ENCODE data around the gene FAM227B. TPM values are rescaled to one million over a fixed set of nuclear protein-coding genes. Genes with fewer than 3 reads are reported as not detected.

Gene FAM227B
- total and polyA plus RNA-seq, 2 of the 13 experiments (the other 11 are each of a cell fraction or from before 2014, with no cell fraction given) = 1.9 to 2.6 TPM

DNA sequence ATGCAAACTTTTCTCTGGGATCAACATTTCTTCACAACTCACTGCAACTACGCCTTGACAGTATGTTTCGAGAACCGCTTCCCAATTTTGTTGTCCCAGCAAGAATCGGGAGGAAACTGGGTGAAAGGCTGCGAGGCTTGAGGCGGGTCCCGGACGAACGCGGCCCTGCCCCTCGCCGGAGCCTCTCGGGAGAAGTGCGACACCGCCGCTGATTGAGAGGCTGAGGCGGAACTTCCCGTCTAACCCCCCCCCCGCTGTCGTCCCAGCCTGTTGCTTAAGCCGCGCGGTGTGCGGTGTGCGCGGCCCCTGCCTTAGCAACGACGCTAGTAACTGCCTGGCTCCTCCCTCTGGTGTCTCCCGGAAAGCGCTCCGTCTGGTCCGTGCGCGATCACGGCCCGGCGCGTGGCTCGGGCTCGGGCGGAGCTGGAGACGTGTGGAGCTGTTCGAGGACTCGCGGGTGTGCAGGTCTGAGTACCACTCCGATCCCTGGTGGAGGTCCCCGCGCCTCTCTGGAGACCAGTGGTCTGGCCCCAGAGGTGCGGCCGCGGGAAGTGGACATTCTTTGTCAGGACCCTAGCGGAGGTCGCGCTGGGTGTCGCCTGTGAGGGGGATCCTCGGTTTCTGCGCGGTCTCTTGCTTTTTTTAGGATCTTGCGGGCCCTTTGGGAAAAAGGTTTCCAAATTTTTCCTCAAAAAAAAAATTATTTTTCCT is at the start of gene FAM227B, which contains the start of gene DTWD1 (continued):
- TF ChIP-seq, protein P1, sequence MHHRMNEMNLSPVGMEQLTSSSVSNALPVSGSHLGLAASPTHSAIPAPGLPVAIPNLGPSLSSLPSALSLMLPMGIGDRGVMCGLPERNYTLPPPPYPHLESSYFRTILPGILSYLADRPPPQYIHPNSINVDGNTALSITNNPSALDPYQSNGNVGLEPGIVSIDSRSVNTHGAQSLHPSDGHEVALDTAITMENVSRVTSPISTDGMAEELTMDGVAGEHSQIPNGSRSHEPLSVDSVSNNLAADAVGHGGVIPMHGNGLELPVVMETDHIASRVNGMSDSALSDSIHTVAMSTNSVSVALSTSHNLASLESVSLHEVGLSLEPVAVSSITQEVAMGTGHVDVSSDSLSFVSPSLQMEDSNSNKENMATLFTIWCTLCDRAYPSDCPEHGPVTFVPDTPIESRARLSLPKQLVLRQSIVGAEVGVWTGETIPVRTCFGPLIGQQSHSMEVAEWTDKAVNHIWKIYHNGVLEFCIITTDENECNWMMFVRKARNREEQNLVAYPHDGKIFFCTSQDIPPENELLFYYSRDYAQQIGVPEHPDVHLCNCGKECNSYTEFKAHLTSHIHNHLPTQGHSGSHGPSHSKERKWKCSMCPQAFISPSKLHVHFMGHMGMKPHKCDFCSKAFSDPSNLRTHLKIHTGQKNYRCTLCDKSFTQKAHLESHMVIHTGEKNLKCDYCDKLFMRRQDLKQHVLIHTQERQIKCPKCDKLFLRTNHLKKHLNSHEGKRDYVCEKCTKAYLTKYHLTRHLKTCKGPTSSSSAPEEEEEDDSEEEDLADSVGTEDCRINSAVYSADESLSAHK (CRISPR knock-in tag; IDR thresholded peaks at IDR 0.05; ENCODE audit: borderline replicate concordance) = peak; percentile 88; the same call in 1 of the 2 replicates
- TF ChIP-seq, protein P2, sequence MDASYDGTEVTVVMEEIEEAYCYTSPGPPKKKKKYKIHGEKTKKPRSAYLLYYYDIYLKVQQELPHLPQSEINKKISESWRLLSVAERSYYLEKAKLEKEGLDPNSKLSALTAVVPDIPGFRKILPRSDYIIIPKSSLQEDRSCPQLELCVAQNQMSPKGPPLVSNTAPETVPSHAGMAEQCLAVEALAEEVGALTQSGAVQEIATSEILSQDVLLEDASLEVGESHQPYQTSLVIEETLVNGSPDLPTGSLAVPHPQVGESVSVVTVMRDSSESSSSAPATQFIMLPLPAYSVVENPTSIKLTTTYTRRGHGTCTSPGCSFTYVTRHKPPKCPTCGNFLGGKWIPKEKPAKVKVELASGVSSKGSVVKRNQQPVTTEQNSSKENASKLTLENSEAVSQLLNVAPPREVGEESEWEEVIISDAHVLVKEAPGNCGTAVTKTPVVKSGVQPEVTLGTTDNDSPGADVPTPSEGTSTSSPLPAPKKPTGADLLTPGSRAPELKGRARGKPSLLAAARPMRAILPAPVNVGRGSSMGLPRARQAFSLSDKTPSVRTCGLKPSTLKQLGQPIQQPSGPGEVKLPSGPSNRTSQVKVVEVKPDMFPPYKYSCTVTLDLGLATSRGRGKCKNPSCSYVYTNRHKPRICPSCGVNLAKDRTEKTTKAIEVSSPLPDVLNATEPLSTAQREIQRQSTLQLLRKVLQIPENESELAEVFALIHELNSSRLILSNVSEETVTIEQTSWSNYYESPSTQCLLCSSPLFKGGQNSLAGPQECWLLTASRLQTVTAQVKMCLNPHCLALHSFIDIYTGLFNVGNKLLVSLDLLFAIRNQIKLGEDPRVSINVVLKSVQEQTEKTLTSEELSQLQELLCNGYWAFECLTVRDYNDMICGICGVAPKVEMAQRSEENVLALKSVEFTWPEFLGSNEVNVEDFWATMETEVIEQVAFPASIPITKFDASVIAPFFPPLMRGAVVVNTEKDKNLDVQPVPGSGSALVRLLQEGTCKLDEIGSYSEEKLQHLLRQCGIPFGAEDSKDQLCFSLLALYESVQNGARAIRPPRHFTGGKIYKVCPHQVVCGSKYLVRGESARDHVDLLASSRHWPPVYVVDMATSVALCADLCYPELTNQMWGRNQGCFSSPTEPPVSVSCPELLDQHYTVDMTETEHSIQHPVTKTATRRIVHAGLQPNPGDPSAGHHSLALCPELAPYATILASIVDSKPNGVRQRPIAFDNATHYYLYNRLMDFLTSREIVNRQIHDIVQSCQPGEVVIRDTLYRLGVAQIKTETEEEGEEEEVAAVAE (CRISPR knock-in tag; IDR thresholded peaks at IDR 0.05; ENCODE audit: borderline replicate concordance) = peak; percentile 94
- TF ChIP-seq HHEX (CRISPR knock-in tag; IDR thresholded peaks at IDR 0.05) = no peak
- peak; percentile 91; the same call in 1 of the 2 replicates for TF ChIP-seq REL (CRISPR knock-in tag; conservative IDR thresholded peaks at IDR 0.05)
- no peak for TF ChIP-seq SATB2 (CRISPR knock-in tag; IDR thresholded peaks at IDR 0.05)
- peak; percentile 90; the same call in 1 of the 2 replicates for TF ChIP-seq ZNF546 (CRISPR knock-in tag; conservative IDR thresholded peaks at IDR 0.05)
- TF ChIP-seq, protein P3, sequence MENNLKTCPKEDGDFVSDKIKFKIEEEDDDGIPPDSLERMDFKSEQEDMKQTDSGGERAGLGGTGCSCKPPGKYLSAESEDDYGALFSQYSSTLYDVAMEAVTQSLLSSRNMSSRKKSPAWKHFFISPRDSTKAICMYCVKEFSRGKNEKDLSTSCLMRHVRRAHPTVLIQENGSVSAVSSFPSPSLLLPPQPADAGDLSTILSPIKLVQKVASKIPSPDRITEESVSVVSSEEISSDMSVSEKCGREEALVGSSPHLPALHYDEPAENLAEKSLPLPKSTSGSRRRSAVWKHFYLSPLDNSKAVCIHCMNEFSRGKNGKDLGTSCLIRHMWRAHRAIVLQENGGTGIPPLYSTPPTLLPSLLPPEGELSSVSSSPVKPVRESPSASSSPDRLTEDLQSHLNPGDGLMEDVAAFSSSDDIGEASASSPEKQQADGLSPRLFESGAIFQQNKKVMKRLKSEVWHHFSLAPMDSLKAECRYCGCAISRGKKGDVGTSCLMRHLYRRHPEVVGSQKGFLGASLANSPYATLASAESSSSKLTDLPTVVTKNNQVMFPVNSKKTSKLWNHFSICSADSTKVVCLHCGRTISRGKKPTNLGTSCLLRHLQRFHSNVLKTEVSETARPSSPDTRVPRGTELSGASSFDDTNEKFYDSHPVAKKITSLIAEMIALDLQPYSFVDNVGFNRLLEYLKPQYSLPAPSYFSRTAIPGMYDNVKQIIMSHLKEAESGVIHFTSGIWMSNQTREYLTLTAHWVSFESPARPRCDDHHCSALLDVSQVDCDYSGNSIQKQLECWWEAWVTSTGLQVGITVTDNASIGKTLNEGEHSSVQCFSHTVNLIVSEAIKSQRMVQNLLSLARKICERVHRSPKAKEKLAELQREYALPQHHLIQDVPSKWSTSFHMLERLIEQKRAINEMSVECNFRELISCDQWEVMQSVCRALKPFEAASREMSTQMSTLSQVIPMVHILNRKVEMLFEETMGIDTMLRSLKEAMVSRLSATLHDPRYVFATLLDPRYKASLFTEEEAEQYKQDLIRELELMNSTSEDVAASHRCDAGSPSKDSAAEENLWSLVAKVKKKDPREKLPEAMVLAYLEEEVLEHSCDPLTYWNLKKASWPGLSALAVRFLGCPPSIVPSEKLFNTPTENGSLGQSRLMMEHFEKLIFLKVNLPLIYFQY (CRISPR knock-in tag; IDR thresholded peaks at IDR 0.05; ENCODE audit: borderline replicate concordance) = peak; percentile 76; the same call in 1 of the 2 replicates
- TF ChIP-seq TCF7L2 (IDR thresholded peaks at IDR 0.05; ENCODE audit: low read depth, low read length) = no peak
- 0 out of 2 replicates have a peak, but pooled peaks have one; percentile 47 for TF ChIP-seq TEAD2 (CRISPR knock-in tag; IDR thresholded peaks at IDR 0.05)
- no peak for TF ChIP-seq MTF2 (CRISPR knock-in tag; IDR thresholded peaks at IDR 0.05; ENCODE audit: borderline replicate concordance)
- TF ChIP-seq SIX1 (CRISPR knock-in tag; IDR thresholded peaks at IDR 0.05; ENCODE audit: borderline replicate concordance) = peak; percentile 19; the same call in 1 of the 2 replicates
- TF ChIP-seq, protein P4, sequence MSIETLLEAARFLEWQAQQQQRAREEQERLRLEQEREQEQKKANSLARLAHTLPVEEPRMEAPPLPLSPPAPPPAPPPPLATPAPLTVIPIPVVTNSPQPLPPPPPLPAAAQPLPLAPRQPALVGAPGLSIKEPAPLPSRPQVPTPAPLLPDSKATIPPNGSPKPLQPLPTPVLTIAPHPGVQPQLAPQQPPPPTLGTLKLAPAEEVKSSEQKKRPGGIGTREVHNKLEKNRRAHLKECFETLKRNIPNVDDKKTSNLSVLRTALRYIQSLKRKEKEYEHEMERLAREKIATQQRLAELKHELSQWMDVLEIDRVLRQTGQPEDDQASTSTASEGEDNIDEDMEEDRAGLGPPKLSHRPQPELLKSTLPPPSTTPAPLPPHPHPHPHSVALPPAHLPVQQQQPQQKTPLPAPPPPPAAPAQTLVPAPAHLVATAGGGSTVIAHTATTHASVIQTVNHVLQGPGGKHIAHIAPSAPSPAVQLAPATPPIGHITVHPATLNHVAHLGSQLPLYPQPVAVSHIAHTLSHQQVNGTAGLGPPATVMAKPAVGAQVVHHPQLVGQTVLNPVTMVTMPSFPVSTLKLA (IDR thresholded peaks at IDR 0.05) = peak; percentile 63
- TF ChIP-seq ZBTB7A (CRISPR knock-in tag; IDR thresholded peaks at IDR 0.05) = peak; percentile 56; the same call in 1 of the 2 replicates
- peak; percentile 97 for TF ChIP-seq NAIF1 (CRISPR knock-in tag; IDR thresholded peaks at IDR 0.05; ENCODE audit: borderline replicate concordance)
- peak; percentile 99 for TF ChIP-seq CBX1 (IDR thresholded peaks at IDR 0.05; ENCODE audit: low read depth)
- TF ChIP-seq PAX8 (CRISPR knock-in tag; IDR thresholded peaks at IDR 0.05; ENCODE audit: borderline replicate concordance) = peak; percentile 74; the same call in 1 of the 2 replicates

All from HepG2 (cell line).